GM12873 (cell line): Measurements from ENCODE around the gene MYL12A.

Source experiments
- CTCF ChIP-seq: IDR thresholded peaks from 2 replicates; pipeline ENCODE4 v1.5.1; 2012; ENCODE audit warnings: low read depth, mild to moderate bottlenecking, moderate library complexity, low read length, control low read depth; ENCODE audit not compliant: insufficient read depth; ENCODE audit errors: missing control alignments

Gene MYL12A

GRCh38 chr18:3233433-3234168 lies 14.0 kb upstream of the MYL12A start:
- TF ChIP-seq CTCF: no peak

GRCh38 chr18:3234457-3234856 lies 13.1 kb upstream of the MYL12A start:
- no peak for TF ChIP-seq CTCF

- no peak for TF ChIP-seq CTCF
These were observed 11.8 kb upstream of the MYL12A start for GRCh38 chr18:3235846-3236245.

DNA sequence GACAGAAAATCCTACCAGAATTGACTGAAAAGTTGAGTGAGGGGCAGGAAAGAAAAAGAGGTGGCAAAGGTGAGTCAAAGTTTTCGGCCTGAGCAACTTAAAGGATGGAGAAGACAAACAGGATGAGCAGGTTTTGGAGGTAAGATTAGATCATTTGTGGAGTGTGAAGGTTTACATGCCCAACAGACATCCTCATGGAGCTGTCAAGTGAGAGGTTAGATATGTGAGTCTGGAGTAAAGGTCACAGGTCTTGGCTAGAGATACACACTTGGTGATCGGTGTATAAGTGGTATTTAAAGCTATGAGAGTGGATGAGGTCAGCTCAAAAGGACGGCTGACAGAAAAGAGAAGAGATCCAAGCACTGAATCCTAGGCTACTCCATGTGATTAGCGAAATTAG lies 11.1 kb upstream of the MYL12A start:
- no peak for TF ChIP-seq CTCF

- no peak for TF ChIP-seq CTCF
These were observed 8.9 kb upstream of the MYL12A start for GRCh38 chr18:3238742-3239141.

DNA sequence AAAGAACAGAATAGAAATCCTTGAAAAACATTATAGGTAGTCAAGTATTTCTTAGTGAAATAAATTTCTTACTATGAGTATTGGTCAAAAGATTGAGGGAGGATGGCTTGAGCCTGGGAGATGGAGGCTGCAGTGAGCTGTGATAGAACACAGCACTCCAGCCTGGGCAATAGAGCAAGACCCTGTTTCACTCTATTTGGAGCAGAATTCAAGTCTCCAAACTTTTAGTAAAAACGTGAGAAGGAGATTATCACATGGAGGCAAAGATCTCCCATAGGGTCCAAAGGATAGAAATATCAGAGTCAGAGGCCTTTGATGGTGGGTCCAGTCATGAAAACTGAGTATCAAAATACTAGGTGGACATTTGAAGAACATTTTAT lies 2.4 kb upstream of the MYL12A start:
- no peak for TF ChIP-seq CTCF

DNA sequence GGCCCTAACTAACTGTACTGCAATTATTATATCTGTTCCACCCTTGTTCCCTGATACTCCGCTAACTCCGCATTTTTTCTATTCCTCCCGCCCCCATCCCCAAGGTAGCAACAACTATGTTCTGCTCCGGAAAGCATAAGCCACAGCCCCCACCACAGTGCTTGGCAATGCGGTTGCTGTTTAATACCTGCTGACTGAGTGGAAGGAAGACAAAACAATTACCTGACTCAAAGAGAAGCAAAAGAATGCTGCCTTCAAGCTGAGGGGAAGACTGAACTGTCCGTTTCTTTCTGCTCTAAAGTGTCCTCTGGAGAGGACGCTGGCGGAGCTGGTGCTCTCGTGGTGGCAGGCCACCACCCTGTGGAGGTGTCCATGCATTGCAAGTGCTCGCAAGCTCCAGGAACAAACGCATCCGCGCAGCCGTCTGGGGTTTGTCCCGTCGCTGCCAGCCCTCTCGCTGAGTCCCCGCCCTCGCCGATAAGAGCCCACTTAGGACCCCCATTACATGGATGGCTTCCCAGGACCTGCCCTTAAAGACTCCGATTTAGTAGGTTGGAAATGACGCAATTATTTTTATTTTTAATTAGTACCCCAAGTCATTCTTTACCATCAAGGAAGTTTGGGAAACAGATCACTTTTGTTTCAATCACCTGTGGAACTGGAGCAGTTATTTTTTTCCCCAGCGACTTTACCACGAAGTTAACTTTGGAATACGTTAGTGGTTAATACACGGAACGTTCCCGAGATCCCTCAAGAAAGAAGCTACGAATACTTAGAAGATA lies 1.6 kb upstream of the MYL12A start:
- TF ChIP-seq CTCF: peak; percentile 98
